HEK293 (cell line): ENCODE data around the gene CD151.
A peak's percentile ranks its signal among the peaks of the same experiment; 100 is the strongest.

Source experiments
- CTCF ChIA-PET: fragments of 350-600 bp; formaldehyde crosslinking; extraction: SDS; loops from one replicate; lab custom pipeline; 2021; ENCODE audit warnings: antibody characterized with exemption; lab: Yijun Ruan, JAX
- POLR2A ChIA-PET: fragments of 300-600 bp; formaldehyde crosslinking; extraction: SDS; loops from one replicate; lab custom pipeline; 2020; ENCODE audit warnings: antibody characterized with exemption, inconsistent platforms; lab: Yijun Ruan, JAX
- H3K27ac ChIP-seq: fragments of 200-500 bp; sonication (Bioruptor generic); 2 replicates; pipeline ENCODE4 v1.5.1; 2014; ENCODE audit warnings: low read depth, low read length, control low read depth, inconsistent platforms; ENCODE audit errors: extremely low read depth
- H3K36me3 ChIP-seq, 2 experiments: fragments of 200-500 bp in 1 of 2; sonication (Bioruptor generic) in 1 of 2; 1 replicate in 1 of 2; 2 replicates in 1 of 2; pipeline ENCODE4 v1.5.1; 2014 to 2017; ENCODE audit warnings: inconsistent platforms in 2 of 2, low read length in 2 of 2; ENCODE audit not compliant: control insufficient read depth in 2 of 2, insufficient read depth in 1 of 2
- H3K4me1 ChIP-seq: fragments of 200-500 bp; sonication (Bioruptor generic); 2 replicates; pipeline ENCODE4 v1.5.1; 2014; ENCODE audit warnings: mild to moderate bottlenecking, low read length, inconsistent platforms; ENCODE audit not compliant: control insufficient read depth, insufficient read depth
- H3K4me3 ChIP-seq: 2 replicates; pipeline ENCODE4 v1.5.1; 2011; ENCODE audit warnings: low read depth, mild to moderate bottlenecking, control low read depth, low read length, moderate library complexity
- H3K9me3 ChIP-seq: fragments of 200-500 bp; sonication (Bioruptor generic); 2 replicates; pipeline ENCODE4 v1.5.1; 2014; ENCODE audit warnings: low read depth, low read length, inconsistent platforms; ENCODE audit not compliant: control insufficient read depth, insufficient read depth
- CTCF ChIP-seq: fragments of 450-650 bp; formaldehyde crosslinking; IDR thresholded peaks from 2 replicates; pipeline ENCODE4 v1.5.1; 2016; ENCODE audit warnings: missing biosample characterization, missing genetic modification characterization
- PRDM10 ChIP-seq: fragments of 450-650 bp; formaldehyde crosslinking; IDR thresholded peaks from 2 replicates; pipeline ENCODE4 v1.5.1; 2016; ENCODE audit warnings: missing biosample characterization, missing genetic modification characterization
- ZBTB11 ChIP-seq: fragments of 450-650 bp; formaldehyde crosslinking; conservative IDR thresholded peaks from 2 replicates; pipeline ENCODE4 v1.5.1; 2016; ENCODE audit warnings: low read depth, missing biosample characterization, missing genetic modification characterization
- ZBTB26 ChIP-seq: fragments of 450-650 bp; formaldehyde crosslinking; optimal IDR thresholded peaks from 2 replicates; pipeline ENCODE3; 2016; ENCODE audit warnings: missing biosample characterization, mild to moderate bottlenecking, missing genetic modification characterization
- ZBTB49 ChIP-seq: fragments of 450-650 bp; formaldehyde crosslinking; IDR thresholded peaks from 2 replicates; pipeline ENCODE4 v1.5.1; 2016; ENCODE audit warnings: missing biosample characterization, missing genetic modification characterization, low read depth
- ZNF148 ChIP-seq: fragments of 450-650 bp; formaldehyde crosslinking; IDR thresholded peaks from 2 replicates; pipeline ENCODE4 v1.5.0; 2017; ENCODE audit warnings: missing biosample characterization, missing genetic modification characterization, borderline replicate concordance
- ZNF26 ChIP-seq: fragments of 450-650 bp; formaldehyde crosslinking; IDR thresholded peaks from 2 replicates; pipeline ENCODE4 v1.5.1; 2016; ENCODE audit warnings: missing biosample characterization, missing genetic modification characterization
- ZNF416 ChIP-seq: fragments of 450-650 bp; formaldehyde crosslinking; IDR thresholded peaks from 2 replicates; pipeline ENCODE4 v1.5.1; 2016; ENCODE audit warnings: missing biosample characterization, missing genetic modification characterization
- ZNF549 ChIP-seq: fragments of 450-650 bp; IDR thresholded peaks from 2 replicates; pipeline ENCODE4 v1.5.1; 2018; ENCODE audit warnings: missing biosample characterization, missing genetic modification characterization, mild to moderate bottlenecking, inconsistent platforms, moderate library complexity
- ZNF571 ChIP-seq: fragments of 450-650 bp; formaldehyde crosslinking; IDR thresholded peaks from 2 replicates; pipeline ENCODE4 v1.5.0; 2017; ENCODE audit warnings: missing biosample characterization, missing genetic modification characterization
- ZNF621 ChIP-seq: fragments of 450-650 bp; formaldehyde crosslinking; IDR thresholded peaks from 2 replicates; pipeline ENCODE4 v1.5.1; 2017; ENCODE audit warnings: missing biosample characterization, missing genetic modification characterization
- ZNF76 ChIP-seq: fragments of 450-650 bp; formaldehyde crosslinking; IDR thresholded peaks from 2 replicates; pipeline ENCODE4; 2016; ENCODE audit warnings: low read depth, missing biosample characterization, missing genetic modification characterization, borderline replicate concordance
- ZNF791 ChIP-seq: fragments of 450-650 bp; formaldehyde crosslinking; IDR thresholded peaks from 2 replicates; pipeline ENCODE4 v1.5.1; 2016; ENCODE audit warnings: missing biosample characterization, missing genetic modification characterization
- ZSCAN23 ChIP-seq: fragments of 450-650 bp; formaldehyde crosslinking; IDR thresholded peaks from 2 replicates; pipeline ENCODE4 v1.5.1; 2016; ENCODE audit warnings: missing biosample characterization, missing genetic modification characterization

Gene CD151

GRCh38 chr11:797296-798092 lies 35.3 kb upstream of the CD151 start (continued):
- TF ChIP-seq ZBTB11 (tag by site-specific recombination), result 0 out of 2 replicates have a peak, but pooled peaks have one; percentile 35

- H3K36me3 ChIP-seq, result peaks cover 0 to 60% of the 10 kb centered on the region in 2 experiments; a peak in 1 of 3 replicates
- CTCF ChIA-PET, result interaction anchor here (1.2 kb wide), 1 partner anchor 13 kb away, joined by 6 read pairs; no protein-coding TSS in a partner anchor
- peak within 1 kb of the TSS; percentile 90 for H3K4me3 ChIP-seq
- POLR2A ChIA-PET, result interaction anchor here (0.6 to 0.7 kb wide), 2 partner anchors 8 to 15 kb away, joined by 3 read pairs; no protein-coding TSS in a partner anchor
- H3K27ac ChIP-seq, result peak within 1 kb of the TSS; percentile 74; the same call in 1 of the 2 replicates
- no peaks in the 10 kb centered on the region for H3K9me3 ChIP-seq
- H3K4me1 ChIP-seq, result peaks cover 6% of the 10 kb centered on the region
- TF ChIP-seq ZBTB26 (tag by site-specific recombination) (peak; percentile 59), ZNF621 (tag by site-specific recombination) (no peak), ZNF791 (no peak), CTCF (tag by site-specific recombination) (peak; percentile 70), ZNF571 (tag by site-specific recombination) (no peak), ZNF26 (tag by site-specific recombination) (no peak), ZNF76 (no peak), PRDM10 (tag by site-specific recombination) (no peak), ZSCAN23 (tag by site-specific recombination) (no peak), ZNF416 (tag by site-specific recombination) (no peak), ZNF549 (tag by site-specific recombination) (no peak), ZNF148 (tag by site-specific recombination) (no peak), ZBTB49 (tag by site-specific recombination) (no peak)
Observed at GRCh38 chr11:798093-798713, 34.5 kb upstream of the CD151 start, which contains the start of gene SLC25A22. Gene SLC25A22, minus strand, starts transcription at chr11:798281. Its CDS starts 3,275 bp downstream, at chr11:795006.
